Measurements from ENCODE around the gene GHDC. TPM values are rescaled to one million over a fixed set of nuclear protein-coding genes. Genes with fewer than 3 reads are reported as not detected.
"Not testable (repeated sequence)": the region's sequence is repeated elsewhere in the genome, so short reads cannot be mapped to it uniquely, and the experiment has no call there.

The GHDC gene
- total RNA-seq, 1 experiment from 2014 or later = 7.5 TPM

- H3K4me1 Mint-ChIP-seq; DNase-seq (ENCODE audit: low spot score); H3K27me3 Mint-ChIP-seq (ENCODE audit: low read depth); H3K27ac Mint-ChIP-seq; H3K9me3 Mint-ChIP-seq; CTCF ChIA-PET; POLR2A ChIA-PET; H3K4me3 Mint-ChIP-seq: not testable (repeated sequence)
- peaks cover 34% of the 10 kb centered on the region for H3K36me3 Mint-ChIP-seq
- peak; percentile 35; the same call in 1 of the 2 replicates for ATAC-seq
Measured at GRCh38 chr17:42219280-42219679, 25.0 kb upstream of the GHDC start.

- Mint-ChIP-seq H3K27me3 (ENCODE audit: low read depth) (no peaks in the 10 kb centered on the region), H3K4me1 (no peaks in the 10 kb centered on the region), H3K27ac (no peak overlapping the region), H3K9me3 (no peaks in the 10 kb centered on the region), H3K36me3 (peaks cover 46% of the 10 kb centered on the region), H3K4me3 (no peak overlapping the region)
- DNase-seq (ENCODE audit: low spot score) (no peak), ATAC-seq (no peak)
- ChIA-PET POLR2A (no interaction called here), CTCF (interaction anchor here (1.2 to 3.3 kb wide), 2 partner anchors 8 to 20 kb away, joined by 3 to 21 read pairs; partner anchors contain the start of gene GHDC)
- TF ChIP-seq CBFB (CRISPR knock-in tag; IDR thresholded peaks at IDR 0.05; ENCODE audit: low read depth) = no peak
Measured at GRCh38 chr17:42214156-42214555, 19.9 kb upstream of the GHDC start.

GRCh38 chr17:42212382-42212781 lies 18.1 kb upstream of the GHDC start:
- Mint-ChIP-seq H3K27ac (no peak overlapping the region), H3K9me3 (no peaks in the 10 kb centered on the region), H3K4me3 (no peak overlapping the region), H3K36me3 (peaks cover 47% of the 10 kb centered on the region), H3K27me3 (ENCODE audit: low read depth) (no peaks in the 10 kb centered on the region), H3K4me1 (no peaks in the 10 kb centered on the region)
- DNase-seq (ENCODE audit: low spot score) = no peak
- no peak for ATAC-seq
- POLR2A ChIA-PET = no interaction called here
- CTCF ChIA-PET = interaction anchor here (0.6 to 3.3 kb wide), 3 partner anchors 10 to 191 kb away, joined by 3 to 21 read pairs (median 3); no protein-coding TSS in a partner anchor
- no peak for TF ChIP-seq ATF6 (CRISPR knock-in tag; IDR thresholded peaks at IDR 0.05)
- no peak for TF ChIP-seq IRF1 (CRISPR knock-in tag; IDR thresholded peaks at IDR 0.05)
- no peak for TF ChIP-seq PREB (CRISPR knock-in tag; IDR thresholded peaks at IDR 0.05; ENCODE audit: borderline replicate concordance)
- TF ChIP-seq NFATC4 (CRISPR knock-in tag; IDR thresholded peaks at IDR 0.05) = no peak
- TF ChIP-seq GTF2I (CRISPR knock-in tag; conservative IDR thresholded peaks at IDR 0.05) = no peak
- no peak for TF ChIP-seq NFYB (CRISPR knock-in tag; conservative IDR thresholded peaks at IDR 0.05; ENCODE audit: low read depth)
- no peak for TF ChIP-seq E2F1 (CRISPR knock-in tag; IDR thresholded peaks at IDR 0.05)
- no peak for TF ChIP-seq ZNF121 (CRISPR knock-in tag; IDR thresholded peaks at IDR 0.05)
- no peak for TF ChIP-seq STAT6 (CRISPR knock-in tag; conservative IDR thresholded peaks at IDR 0.05; ENCODE audit: low read depth)
- TF ChIP-seq ZSCAN18 (CRISPR knock-in tag; IDR thresholded peaks at IDR 0.05) = no peak
- TF ChIP-seq USF1 (CRISPR knock-in tag; IDR thresholded peaks at IDR 0.05) = no peak
- TF ChIP-seq SOX15 (CRISPR knock-in tag; IDR thresholded peaks at IDR 0.05) = no peak
- no peak for TF ChIP-seq SMAD4 (CRISPR knock-in tag; IDR thresholded peaks at IDR 0.05)
- TF ChIP-seq ELF4 (CRISPR knock-in tag; IDR thresholded peaks at IDR 0.05; ENCODE audit: low read depth) = no peak
- TF ChIP-seq ZNF281 (CRISPR knock-in tag; IDR thresholded peaks at IDR 0.05) = no peak

GRCh38 chr17:42211921-42212341 lies 17.6 kb upstream of the GHDC start:
- CTCF ChIA-PET = interaction anchor here (0.6 to 3.3 kb wide), 4 partner anchors 10 to 77 kb away, joined by 3 to 21 read pairs (median 4); no protein-coding TSS in a partner anchor
- H3K27me3 Mint-ChIP-seq (ENCODE audit: low read depth); DNase-seq (ENCODE audit: low spot score); H3K4me3 Mint-ChIP-seq; ATAC-seq; H3K9me3 Mint-ChIP-seq; POLR2A ChIA-PET; H3K4me1 Mint-ChIP-seq; H3K27ac Mint-ChIP-seq: not testable (repeated sequence)
- peaks cover 46% of the 10 kb centered on the region for H3K36me3 Mint-ChIP-seq

Data from WTC11 (cell line).